Heart left ventricle (tissue), 16 donors: ENCODE measurements around the gene CCDC172. TPM values are rescaled to one million over a fixed set of nuclear protein-coding genes. Genes with fewer than 3 reads are reported as not detected.

ENCODE experiments used
- ATAC-seq, 4 donors: fragments of 200-7000 bp; cut with Tn5 transposase; one replicate each; pipeline ENCODE4 v1.9.1; 2020 to 2022; ENCODE audit warnings: moderate library complexity in 4 of 4, mild to moderate bottlenecking in 3 of 4, moderate number of reproducible peaks in 1 of 4
- DNase-seq, 5 donors: peaks; one replicate each; pipeline ENCODE4 v3.0.0-alpha.2; 2020
- H3K27ac ChIP-seq, 12 donors: fragments of 200-600 bp; sonication (generic) in 4 of 12; one replicate each; pipeline versions ENCODE4 v1.5.0 to v1.8.0; 2016 to 2022; ENCODE audit warnings: mild to moderate bottlenecking in 2 of 12
- H3K27me3 ChIP-seq, 9 donors: fragments of 200-600 bp; sonication (generic) in 2 of 9; one replicate each; pipeline versions ENCODE4 v1.5.1 to v1.8.0; 2016 to 2022; ENCODE audit warnings: mild to moderate bottlenecking in 3 of 9
- H3K36me3 ChIP-seq, 9 donors: fragments of 200-600 bp; sonication (generic) in 2 of 9; one replicate each; pipeline versions ENCODE4 v1.5.0 to v1.8.0; 2018 to 2022; ENCODE audit warnings: mild to moderate bottlenecking in 2 of 9
- H3K4me1 ChIP-seq, 12 donors: fragments of 200-600 bp; sonication (generic) in 4 of 12; one replicate each; pipeline versions ENCODE4 v1.5.0 to v1.8.0; 2016 to 2022; ENCODE audit warnings: mild to moderate bottlenecking in 3 of 12
- H3K4me3 ChIP-seq, 12 donors: fragments of 200-600 bp; sonication (generic) in 4 of 12; one replicate each; pipeline versions ENCODE4 v1.5.0 to v1.8.0; 2017 to 2022; ENCODE audit warnings: mild to moderate bottlenecking in 9 of 12, moderate library complexity in 4 of 12
- H3K9me3 ChIP-seq, 12 donors: fragments of 200-600 bp; sonication (generic) in 4 of 12; one replicate each; pipeline versions ENCODE4 v1.5.0 to v1.8.0; 2016 to 2022; ENCODE audit warnings: mild to moderate bottlenecking in 1 of 12
- POLR2A ChIP-seq, 2 donors: fragments of 450-650 bp; IDR thresholded peaks; one replicate each; pipeline ENCODE4 v1.6.1; 2017; ENCODE audit warnings: antibody characterized with exemption in 2 of 2, mild to moderate bottlenecking in 2 of 2, moderate library complexity in 2 of 2
- WGBS, 4 donors: extraction: QIAGEN DNeasy Blood & Tissue Kit in 2 of 4; methylation state at CpG; one replicate each; pipeline versions ENCODE4 v1.1.5 to v1.1.7; 2013 to 2018; 5-methylcytosine and 5-hydroxymethylcytosine counted together
- intact Hi-C, 10 donors: fragments of 100-400 bp; cut with DNase I; formaldehyde crosslinking; loops; one replicate each; pipeline versions ENCODE4 v1.11.1 to v1.14.2; 2022
- polyA plus RNA-seq, 2 donors: library from polyadenylated mRNA; stranded (reverse); fragments of 200-250 nt; gene quantifications; one replicate each; pipeline ENCODE4 v1.2.3, GENCODE V29; 2013
- total RNA-seq, 9 donors: library from RNA; depleted of rRNA in 2 of 9; stranded (reverse); fragments of >200 nt in 2 of 9; fragmentation: NEBNext Ultra II Directional in 3 of 9; extraction: Animal tissue kit (Norgen Biotek cat#: 25700) in 3 of 9; gene quantifications; one replicate each; pipeline versions ENCODE4 v1.1.0 to v1.2.4, GENCODE V29; 2016 to 2023
- TF ChIP-seq, protein P1 (sequence below), 12 donors: fragments of 200-600 bp; sonication (generic) in 4 of 12; IDR thresholded peaks; one replicate each; pipeline versions ENCODE4 v1.5.0 to v1.8.0; 2018 to 2022; ENCODE audit warnings: antibody characterized with exemption in 12 of 12, mild to moderate bottlenecking in 5 of 12
- donor health status: ischemic (EF 13 %, LVEDD 7.1; RV severe dilation, severe dysfunction).
- donor health status: healthy with polysubstance abuse.
- donor health status: DM: no; HTN: yes; CAD: no.
- donor health status: DM: no; HTN: no; CAD: no.
- donor health status: ischemic (EF 25% LVEDD 6.9; RV normal size, moderate dysfunction).
- donor health status: ischemic (EF 25% LVEDD 5.7; RV mildly dilated, moderate dysfunction).
- donor health status: healthy.
- donor health status: DM: yes; HTN: yes; CAD: no.
- donor health status: ischemic (EF 35%, LVEDD 5.7; RV mildly dilated, moderate dysfunction).
- donor health status: nonischemic (EF 11% LVEDD 7.7; RV severe dilation, severe dysfunction).
- donor health status: DM: yes; HTN: yes; CAD: no.
- donor health status: PGD.
- donor health status: ischemic (EF 29% LVEDD 5.4; RV normal size, mild dysfunction).
- donor health status: nonischemic (EF 23%, LVEDD 6.1; RV moderate dilation, normal function).

Gene CCDC172
- total and polyA plus RNA-seq, 11 donors, result not detected

DNA sequence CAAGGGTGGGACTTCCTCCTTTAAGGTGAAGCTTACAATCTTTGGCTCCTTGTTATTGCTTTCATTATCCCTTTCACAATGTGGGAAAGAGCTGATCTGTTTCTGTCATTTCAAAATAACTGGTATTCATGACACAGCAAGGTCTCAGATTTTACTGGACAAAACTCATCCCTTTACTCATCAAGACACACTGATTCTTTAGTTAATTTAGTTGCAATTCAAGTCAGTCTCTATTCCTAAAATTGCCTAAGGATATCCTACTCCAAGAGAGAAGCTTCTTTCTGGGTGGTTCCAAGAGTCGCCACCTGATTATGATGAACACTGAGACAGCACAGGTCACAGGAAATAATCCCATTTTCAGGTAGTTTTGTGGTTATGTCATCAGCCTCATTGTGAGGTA lies 97.6 kb downstream of the CCDC172 start:
- 86 to 92% (median 90%) methylated on average over 1 of the region's 1 CpG for WGBS, 4 donors
- Histone ChIP-seq H3K36me3 (no peaks in the 10 kb centered on the region), H3K4me3 (no peak overlapping the region), H3K4me1 (no peaks in the 10 kb centered on the region), H3K27me3 (no peaks in the 10 kb centered on the region), H3K27ac (no peak overlapping the region), H3K9me3 (no peaks in the 10 kb centered on the region)
- intact Hi-C loops, result no loop called here
- no peak for DNase-seq
- TF ChIP-seq POLR2A (IDR thresholded peaks at IDR 0.05), result no peak
- TF ChIP-seq, protein P1, sequence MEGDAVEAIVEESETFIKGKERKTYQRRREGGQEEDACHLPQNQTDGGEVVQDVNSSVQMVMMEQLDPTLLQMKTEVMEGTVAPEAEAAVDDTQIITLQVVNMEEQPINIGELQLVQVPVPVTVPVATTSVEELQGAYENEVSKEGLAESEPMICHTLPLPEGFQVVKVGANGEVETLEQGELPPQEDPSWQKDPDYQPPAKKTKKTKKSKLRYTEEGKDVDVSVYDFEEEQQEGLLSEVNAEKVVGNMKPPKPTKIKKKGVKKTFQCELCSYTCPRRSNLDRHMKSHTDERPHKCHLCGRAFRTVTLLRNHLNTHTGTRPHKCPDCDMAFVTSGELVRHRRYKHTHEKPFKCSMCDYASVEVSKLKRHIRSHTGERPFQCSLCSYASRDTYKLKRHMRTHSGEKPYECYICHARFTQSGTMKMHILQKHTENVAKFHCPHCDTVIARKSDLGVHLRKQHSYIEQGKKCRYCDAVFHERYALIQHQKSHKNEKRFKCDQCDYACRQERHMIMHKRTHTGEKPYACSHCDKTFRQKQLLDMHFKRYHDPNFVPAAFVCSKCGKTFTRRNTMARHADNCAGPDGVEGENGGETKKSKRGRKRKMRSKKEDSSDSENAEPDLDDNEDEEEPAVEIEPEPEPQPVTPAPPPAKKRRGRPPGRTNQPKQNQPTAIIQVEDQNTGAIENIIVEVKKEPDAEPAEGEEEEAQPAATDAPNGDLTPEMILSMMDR (IDR thresholded peaks at IDR 0.05), result no peak
- no peak for ATAC-seq

DNA sequence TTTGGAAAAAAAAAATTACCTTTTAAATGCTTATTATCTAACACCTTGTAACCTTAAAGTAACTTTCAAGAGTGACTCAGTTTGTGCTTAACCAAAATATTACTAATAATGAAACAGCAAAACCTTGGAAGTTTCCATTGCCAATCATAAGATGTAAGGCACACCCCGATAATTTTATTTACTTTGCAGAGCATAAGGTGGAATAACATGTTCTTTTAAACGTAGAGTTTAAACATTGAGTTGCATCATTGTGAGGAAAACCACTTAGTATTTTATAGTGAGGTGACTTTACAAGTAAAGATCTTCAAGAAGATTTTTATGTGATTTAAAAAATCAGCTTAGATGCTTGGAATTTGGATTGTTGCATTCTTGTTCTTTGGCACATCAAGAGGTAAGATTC lies 103.4 kb downstream of the CCDC172 start, which contains the start of gene PNLIPRP3:
PNLIPRP3 (plus strand) TSS at position 177 of the 400 bp plus-strand sequence; CDS start at position 343, 166 bp downstream.
- DNase-seq, result no peak
- no peaks in the 10 kb centered on the region for H3K9me3 ChIP-seq
- peaks cover 0 to 5% (median 0%) of the 10 kb centered on the region in 9 donors for H3K27me3 ChIP-seq
- no peak within 1 kb of the TSS for H3K4me3 ChIP-seq
- no peaks in the 10 kb centered on the region for H3K4me1 ChIP-seq
- intact Hi-C loops, result no loop called here
- ATAC-seq, result no peak
- WGBS, 4 donors, result 73 to 88% (median 80%) methylated on average over 2 of the region's 2 CpGs
- no peak within 1 kb of the TSS for H3K27ac ChIP-seq
- no peak for TF ChIP-seq POLR2A (IDR thresholded peaks at IDR 0.05)
- TF ChIP-seq, protein P1 (IDR thresholded peaks at IDR 0.05), result no peak
- H3K36me3 ChIP-seq, result no peaks in the 10 kb centered on the region

DNA sequence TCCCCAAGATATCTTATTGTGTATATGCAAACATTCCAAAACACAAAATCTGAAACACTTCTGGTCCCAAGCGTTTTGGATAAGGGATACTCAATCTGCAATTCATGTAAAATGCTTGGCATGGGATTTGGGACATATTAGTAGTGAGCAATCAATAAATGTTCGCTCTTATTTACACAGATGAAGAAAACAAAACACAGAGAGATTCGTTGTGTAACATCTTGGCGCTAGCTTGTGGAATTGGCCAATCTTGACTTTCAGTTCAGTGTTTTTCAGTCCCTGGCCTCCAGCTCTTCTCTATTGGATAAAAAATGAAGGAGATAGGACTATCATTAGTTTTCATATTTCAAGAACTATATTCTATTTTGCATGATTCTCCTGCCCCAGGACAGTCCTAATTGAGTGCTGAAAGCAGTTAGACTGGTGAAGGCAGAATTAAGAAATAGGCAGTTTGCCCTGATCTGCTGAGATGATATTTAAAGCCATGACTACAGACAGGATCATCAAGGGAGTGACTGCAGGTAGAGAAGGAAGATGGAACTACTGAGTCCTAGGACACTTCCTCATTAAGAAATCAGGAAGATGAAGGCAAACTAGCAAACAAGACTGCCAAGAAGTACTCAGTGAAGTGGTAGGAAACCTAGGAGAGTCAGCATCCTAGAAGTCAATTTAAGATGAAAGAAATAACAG lies 105.2 kb downstream of the CCDC172 start:
- 69 to 76% (median 74%) methylated on average over 4 of the region's 4 CpGs for WGBS, 4 donors
- no peaks in the 10 kb centered on the region for H3K4me1 ChIP-seq
- intact Hi-C loops, result no loop called here
- H3K36me3 ChIP-seq, result no peaks in the 10 kb centered on the region
- H3K9me3 ChIP-seq, result no peaks in the 10 kb centered on the region
- no peak for TF ChIP-seq POLR2A (IDR thresholded peaks at IDR 0.05)
- TF ChIP-seq, protein P1 (IDR thresholded peaks at IDR 0.05), result no peak
- H3K27ac ChIP-seq, result no peak overlapping the region
- no peak for ATAC-seq
- no peak for DNase-seq
- peaks cover 0 to 5% (median 0%) of the 10 kb centered on the region in 9 donors for H3K27me3 ChIP-seq
- no peak overlapping the region for H3K4me3 ChIP-seq

Other genes starting within 250 kb of the CCDC172 start
- gene GFRA1, start 51.2 kb upstream of the CCDC172 start, total RNA-seq, result 10 to 100 TPM in 2 of 9 donors, 1 to 10 TPM in 6, under 1 TPM in 1; 0.93 to 18.6 (median 1.5) TPM
- gene GFRA1, start 51.2 kb upstream of the CCDC172 start, polyA plus RNA-seq, result 1 to 10 TPM in 1 of 2 donors, under 1 TPM in 1; 0.76 to 1.2 TPM
- gene PNLIPRP3, start 103.4 kb downstream of the CCDC172 start, total RNA-seq, result not detected
- gene PNLIPRP3, start 103.4 kb downstream of the CCDC172 start, polyA plus RNA-seq, result not detected
- 1 to 10 TPM in 4 of 9 donors, under 1 TPM in 1, not detected in 4; 0.81 to 2.3 (median 1.7) TPM for gene PNLIP, start 221.5 kb downstream of the CCDC172 start, total RNA-seq
- under 1 TPM in 1 of 2 donors, not detected in 1; 0.07 TPM for gene PNLIP, start 221.5 kb downstream of the CCDC172 start, polyA plus RNA-seq